ENCODE data around the gene CNTNAP5. TPM values are rescaled to one million over a fixed set of nuclear protein-coding genes. Genes with fewer than 3 reads are reported as not detected.

Gene CNTNAP5
- total RNA-seq, 1 donor from 2014 or later: not detected

DNA sequence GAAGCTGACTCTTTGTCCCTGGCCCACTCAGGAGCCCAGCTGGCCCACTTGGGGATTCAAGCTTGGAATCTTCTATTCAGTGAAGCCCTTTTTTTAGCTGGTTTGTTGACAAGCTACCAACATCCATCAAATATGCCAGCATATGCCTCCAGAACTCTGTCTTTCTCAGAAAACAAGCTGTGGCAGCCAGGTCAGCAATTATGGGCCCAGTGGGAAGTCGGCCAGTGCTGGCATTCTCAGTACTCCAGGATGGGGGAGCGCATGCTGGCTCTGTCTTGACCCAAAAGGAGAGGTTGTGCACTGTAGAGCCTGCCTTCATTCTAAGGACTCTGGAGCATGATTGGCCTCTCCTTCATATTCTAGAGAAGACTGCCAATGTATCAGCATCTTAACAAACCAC, 401.5 kb downstream of the CNTNAP5 start:
- DNase-seq (ENCODE audit: low read depth, low spot score): no peak

DNA sequence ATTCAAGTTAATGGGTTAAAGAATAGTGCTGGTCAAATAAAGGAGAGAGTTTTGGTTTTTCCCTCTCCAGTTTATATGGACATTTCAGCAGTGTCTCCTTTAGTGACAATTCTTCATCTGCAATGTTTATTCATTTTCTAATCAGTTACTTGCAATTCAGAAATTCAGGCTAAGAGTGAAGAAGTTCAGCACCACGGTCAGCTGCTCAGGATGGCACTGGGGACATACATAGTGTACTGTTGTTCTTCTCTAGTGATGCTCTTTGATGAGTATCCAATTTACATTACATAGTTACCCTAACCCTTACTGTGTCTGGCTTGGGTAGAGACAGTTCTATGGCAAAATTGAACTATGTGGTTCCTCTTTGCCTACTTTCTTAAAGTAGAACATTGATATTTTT, 412.7 kb downstream of the CNTNAP5 start:
- DNase-seq (ENCODE audit: low read depth, low spot score): no peak

DNA sequence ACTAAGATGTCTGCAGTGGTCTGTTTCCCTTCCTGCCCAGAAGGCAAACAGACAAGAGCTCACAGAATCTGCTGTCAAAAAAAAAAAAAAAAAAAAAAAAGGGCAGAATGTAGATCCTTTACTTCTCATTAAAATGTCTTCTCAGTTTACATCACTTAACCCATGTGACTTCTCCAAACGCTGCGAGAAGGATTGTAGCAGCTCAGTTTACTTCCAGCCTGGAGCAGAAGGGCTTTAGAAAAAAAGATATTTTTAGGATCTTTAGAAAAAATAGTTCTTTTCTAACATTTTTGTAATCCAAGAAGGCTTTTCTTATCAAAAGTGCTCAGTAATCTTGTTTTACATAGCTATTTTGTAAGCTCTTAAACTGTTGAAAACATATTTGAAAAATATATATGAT, 425.4 kb downstream of the CNTNAP5 start:
- no peak for DNase-seq (ENCODE audit: low read depth, low spot score)

- DNase-seq (ENCODE audit: low read depth, low spot score): no peak
Measured at GRCh38 chr2:124476291-124476690, 451.2 kb downstream of the CNTNAP5 start.

- DNase-seq (ENCODE audit: low read depth, low spot score): no peak
Measured at GRCh38 chr2:124478761-124479160, 453.7 kb downstream of the CNTNAP5 start.

GRCh38 chr2:124480958-124481357, 455.9 kb downstream of the CNTNAP5 start:
- no peak for DNase-seq (ENCODE audit: low read depth, low spot score)

- DNase-seq (ENCODE audit: low read depth, low spot score): no peak
Measured at GRCh38 chr2:124482044-124482443, 457.0 kb downstream of the CNTNAP5 start.

DNA sequence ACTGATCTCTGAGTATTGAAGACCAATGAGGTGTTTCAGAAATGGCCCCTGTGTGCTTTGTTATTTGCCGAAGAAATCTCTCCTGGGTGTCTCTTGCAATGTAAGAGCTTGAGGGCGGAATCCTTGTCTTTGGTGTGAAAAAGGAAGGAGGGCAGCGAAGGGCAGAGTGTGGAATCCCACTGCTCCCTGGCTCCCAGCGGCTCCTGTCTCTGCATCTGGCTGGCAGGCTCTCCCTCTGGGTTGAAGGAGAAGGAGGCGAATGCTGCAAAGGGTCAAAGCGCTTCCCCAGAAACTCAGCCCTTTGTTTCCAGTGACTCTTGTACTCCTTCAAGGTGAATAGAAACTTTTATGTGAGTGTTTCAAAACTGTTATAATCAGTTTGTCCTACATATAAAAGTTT, 457.5 kb downstream of the CNTNAP5 start:
- no peak for DNase-seq (ENCODE audit: low read depth, low spot score)

- no peak for DNase-seq (ENCODE audit: low read depth, low spot score)
Measured at GRCh38 chr2:124485659-124486058, 460.6 kb downstream of the CNTNAP5 start.

- no peak for DNase-seq (ENCODE audit: low read depth, low spot score)
Measured at GRCh38 chr2:124489686-124490085, 464.6 kb downstream of the CNTNAP5 start.

DNA sequence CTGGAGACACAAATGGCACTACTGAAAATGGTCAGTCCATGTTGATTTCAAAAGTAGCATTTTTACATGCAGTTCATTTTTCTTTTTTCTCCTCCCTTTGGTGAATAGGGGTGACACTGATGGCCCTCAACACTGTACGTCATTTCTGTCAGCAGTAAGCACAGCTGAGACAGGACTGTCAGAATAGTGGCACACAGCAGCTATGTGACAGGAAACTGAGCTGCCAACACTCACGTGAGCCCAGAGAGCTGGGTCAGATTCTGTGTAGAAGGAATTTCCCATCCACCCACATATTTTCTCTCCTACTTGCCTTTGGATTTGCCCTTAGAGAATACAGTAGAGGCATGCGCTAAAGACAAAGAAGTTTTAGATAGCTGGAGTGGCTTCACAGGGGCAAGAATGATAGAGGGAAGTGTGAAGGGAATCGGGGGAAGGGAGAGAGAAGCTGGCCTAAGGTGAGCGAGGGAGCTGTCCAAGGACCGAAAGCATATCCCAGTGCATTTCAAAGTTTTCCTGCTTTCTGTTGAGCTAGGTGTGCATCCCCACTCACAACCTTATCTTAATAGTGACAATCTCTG, 476.6 kb downstream of the CNTNAP5 start:
- no peak for DNase-seq (ENCODE audit: low read depth, low spot score)

DNA sequence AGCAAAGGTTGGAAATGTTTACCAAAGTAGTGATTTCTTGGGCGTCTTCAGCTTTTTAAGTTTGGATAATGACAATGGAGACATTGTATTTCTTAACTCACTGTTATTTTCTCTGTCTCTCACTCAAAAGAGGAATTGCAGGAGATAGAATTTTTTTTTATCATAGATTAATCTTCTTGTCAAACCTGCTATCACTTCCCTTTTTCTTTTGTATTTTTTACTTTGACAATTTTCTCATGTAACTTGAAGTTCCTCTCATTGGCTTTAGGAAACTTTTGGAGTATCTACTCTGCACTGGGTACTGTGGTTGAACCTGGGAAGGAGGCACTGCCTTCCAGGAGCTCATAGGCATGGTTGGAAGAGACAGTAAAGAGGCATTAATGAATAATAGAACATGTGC, 489.1 kb downstream of the CNTNAP5 start:
- DNase-seq (ENCODE audit: low read depth, low spot score): no peak

GRCh38 chr2:124520953-124521352, 495.9 kb downstream of the CNTNAP5 start:
- no peak for DNase-seq (ENCODE audit: low read depth, low spot score)

DNA sequence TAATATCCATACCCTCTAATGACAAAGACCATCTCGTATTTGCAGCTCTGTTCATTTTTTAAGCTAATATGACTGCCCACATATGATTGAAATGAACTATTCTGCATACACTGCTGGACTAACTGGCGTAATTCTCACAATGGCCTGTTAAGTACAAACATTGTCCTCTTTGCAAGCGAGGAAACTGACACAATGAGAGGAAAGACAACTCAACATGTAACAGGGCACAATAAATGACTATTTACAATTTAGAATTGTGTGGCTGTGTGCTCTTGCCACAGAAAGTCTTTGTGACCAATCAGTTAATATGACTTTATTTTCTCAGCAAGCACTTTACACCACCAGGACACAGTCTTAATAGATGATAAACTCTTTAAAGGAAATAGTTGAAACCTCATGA, 498.0 kb downstream of the CNTNAP5 start:
- DNase-seq (ENCODE audit: low read depth, low spot score): no peak

DNA sequence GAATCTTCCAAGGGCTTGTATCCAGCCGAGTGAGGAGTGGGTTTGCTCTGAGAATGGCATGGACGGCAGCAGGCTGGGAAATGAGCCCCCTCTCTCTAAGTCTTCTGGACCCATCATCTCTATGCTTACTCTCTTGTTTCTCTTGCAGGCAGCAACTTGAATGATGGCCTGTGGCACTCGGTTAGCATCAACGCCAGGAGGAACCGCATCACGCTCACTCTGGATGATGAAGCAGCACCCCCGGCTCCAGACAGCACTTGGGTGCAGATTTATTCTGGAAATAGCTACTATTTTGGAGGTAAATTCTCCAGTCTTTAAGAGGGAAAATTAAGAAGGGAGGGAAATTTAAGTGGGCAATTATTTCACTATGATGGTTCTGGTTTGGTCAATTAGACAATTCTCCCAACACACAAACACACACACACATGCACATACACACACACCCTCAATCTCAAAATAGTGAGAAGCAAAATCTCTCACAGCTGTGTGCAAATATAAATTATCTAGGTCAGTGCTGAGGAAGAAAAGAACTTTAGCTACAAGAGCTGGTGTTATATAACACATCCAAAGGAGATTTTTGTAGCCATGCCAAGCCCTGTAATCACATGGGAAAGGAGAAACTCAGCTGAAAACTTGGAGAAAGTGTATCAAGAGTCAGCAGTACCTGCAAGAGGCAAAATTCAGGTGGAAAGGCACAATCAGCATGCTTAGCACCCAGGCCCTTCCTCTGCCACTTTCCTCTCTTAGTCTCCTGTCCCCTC, 499.2 kb downstream of the CNTNAP5 start:
- DNase-seq (ENCODE audit: low read depth, low spot score): no peak

DNA sequence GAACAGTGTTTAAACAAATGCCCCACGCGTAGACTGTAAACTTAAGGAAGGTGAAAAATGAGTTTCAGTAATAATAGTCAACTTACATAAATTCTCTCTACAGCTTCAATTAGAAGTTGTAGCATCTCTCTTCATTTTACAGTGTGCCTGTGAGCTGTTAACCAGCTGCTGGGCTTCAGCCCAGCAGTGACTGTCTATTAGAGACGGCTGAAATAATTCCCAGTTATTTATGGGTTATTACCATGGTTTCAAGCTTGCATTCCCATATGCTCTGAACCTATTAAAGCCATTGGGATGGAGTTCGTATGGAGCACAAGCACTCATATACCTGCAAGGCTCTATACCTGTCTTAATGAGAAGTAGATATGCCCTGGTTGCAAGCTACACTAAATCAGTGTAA, 501.1 kb downstream of the CNTNAP5 start:
- DNase-seq (ENCODE audit: low read depth, low spot score): no peak

DNA sequence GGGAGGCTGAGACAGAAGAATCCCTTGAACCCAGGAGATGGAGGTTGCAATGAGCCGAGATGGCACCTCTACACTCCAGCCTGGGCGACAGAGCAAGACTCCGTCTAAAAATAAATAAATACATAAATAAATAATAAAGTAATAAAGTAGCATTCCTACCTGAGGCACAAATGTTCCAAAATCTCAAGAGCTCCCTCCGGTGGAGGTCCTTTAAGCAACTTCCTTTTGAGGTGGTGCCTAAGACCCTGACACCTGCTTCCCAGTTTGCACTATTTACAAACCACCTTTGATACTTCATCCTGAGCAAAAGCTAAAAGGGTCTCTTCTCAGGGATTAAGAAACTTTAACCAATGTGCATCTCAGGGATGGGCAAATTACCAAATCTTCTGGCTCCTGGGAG, 505.1 kb downstream of the CNTNAP5 start:
- DNase-seq (ENCODE audit: low read depth, low spot score): no peak

- no peak for DNase-seq (ENCODE audit: low read depth, low spot score)
Measured at GRCh38 chr2:124533226-124533954, 508.3 kb downstream of the CNTNAP5 start.

GRCh38 chr2:124534028-124534427, 508.9 kb downstream of the CNTNAP5 start:
- no peak for DNase-seq (ENCODE audit: low read depth, low spot score)

GRCh38 chr2:124535816-124536215, 510.7 kb downstream of the CNTNAP5 start:
- DNase-seq (ENCODE audit: low read depth, low spot score): no peak

DNA sequence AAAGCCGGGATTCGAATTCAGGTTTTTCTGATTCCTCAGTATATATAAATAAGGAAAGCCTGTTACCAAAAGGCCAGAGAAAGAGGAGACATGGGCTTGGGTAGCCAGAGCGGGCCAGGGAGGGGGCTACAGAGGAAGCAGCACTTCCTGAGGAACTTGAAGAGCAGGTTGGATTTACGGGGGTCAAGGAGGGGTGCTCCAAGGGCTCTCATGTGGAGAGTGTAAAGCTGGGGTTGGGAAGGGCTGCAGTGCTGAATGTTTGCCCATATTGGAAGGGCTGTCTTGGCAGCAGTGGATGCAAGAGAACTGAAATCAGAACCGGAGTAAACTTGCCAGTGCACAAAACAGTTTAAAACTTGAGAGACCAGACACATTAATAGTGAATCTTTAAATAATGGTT, 511.5 kb downstream of the CNTNAP5 start:
- DNase-seq (ENCODE audit: low read depth, low spot score): no peak

DNA sequence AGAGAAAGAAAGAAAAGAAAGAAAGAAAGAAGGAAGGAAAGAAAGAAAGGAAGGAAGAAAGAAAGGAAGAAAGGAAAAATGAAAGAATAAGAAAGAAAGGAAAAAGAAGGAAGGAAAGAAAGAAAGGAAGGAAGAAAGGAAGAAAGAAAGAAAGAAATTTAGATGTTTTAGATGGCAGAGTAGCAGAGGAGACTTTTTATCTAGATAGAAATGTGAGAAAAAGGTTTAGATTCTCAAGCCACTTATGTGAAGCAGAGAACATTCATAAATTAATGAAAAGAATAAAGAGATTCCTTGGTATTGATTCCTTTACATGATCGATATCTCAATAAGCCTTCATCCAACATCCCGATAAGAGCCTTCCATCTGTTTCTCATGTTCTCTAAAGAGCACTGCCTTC, 513.5 kb downstream of the CNTNAP5 start:
- no peak for DNase-seq (ENCODE audit: low read depth, low spot score)

DNA sequence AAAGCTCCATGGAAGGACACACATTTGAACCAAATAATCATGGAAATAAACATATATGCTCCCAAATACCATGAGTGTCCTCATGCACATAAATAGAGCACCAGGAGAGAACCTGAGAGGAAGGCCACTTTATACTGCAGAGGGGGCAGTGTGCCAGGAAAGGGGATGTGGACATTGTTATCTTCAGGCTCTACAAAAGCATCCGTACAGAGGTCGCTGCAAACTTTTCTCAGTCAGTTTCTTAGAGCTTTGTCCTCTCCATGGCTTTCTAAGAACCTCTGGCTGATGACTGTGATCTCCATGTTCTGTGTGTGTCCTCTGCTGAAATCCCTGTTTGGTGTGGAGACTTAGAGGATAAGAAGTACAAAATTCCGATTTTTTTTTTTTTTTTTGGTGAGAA, 515.7 kb downstream of the CNTNAP5 start:
- DNase-seq (ENCODE audit: low read depth, low spot score): no peak

Data from pulmonary artery endothelial cell (primary cell).